ENCODE measurements around the gene FAM118A.
"Not testable (repeated sequence)": the region's sequence is repeated elsewhere in the genome, so short reads cannot be mapped to it uniquely, and the experiment has no call there.

The FAM118A gene

DNA sequence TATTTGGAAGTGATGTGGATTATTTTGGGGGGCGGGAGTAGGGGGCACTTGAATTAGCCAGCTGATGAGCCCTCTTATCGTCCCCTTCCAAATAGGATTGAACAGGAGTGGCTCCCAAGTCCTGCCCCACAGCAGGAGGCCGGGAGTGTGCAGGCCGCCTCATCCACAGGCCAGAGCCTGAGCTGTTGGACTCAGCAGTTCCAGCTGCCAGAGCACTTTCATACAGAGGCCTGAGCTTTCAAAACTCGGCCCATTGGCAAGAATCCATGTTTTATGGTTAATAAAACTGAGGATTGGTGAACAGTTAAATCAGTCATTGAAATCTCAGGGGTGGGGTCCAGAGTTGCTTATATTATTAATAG lies 9.6 kb downstream of the FAM118A start:
- Histone ChIP-seq H3K9me3 (no peaks in the 10 kb centered on the region), H3K4me1 (no peaks in the 10 kb centered on the region; the same call in none of the 2 replicates), H3K27me3 (ENCODE audit: low read depth) (no peaks in the 10 kb centered on the region), H3K36me3 (replicated peaks) (peaks cover 16% of the 10 kb centered on the region), H3K4me3 (no peak overlapping the region)
- in situ Hi-C loops (cut with MboI; ENCODE audit: low sequenced_read_pairs): no loop called here
- DNase-seq (ENCODE audit: low spot score in 2 of 2): no peak

DNA sequence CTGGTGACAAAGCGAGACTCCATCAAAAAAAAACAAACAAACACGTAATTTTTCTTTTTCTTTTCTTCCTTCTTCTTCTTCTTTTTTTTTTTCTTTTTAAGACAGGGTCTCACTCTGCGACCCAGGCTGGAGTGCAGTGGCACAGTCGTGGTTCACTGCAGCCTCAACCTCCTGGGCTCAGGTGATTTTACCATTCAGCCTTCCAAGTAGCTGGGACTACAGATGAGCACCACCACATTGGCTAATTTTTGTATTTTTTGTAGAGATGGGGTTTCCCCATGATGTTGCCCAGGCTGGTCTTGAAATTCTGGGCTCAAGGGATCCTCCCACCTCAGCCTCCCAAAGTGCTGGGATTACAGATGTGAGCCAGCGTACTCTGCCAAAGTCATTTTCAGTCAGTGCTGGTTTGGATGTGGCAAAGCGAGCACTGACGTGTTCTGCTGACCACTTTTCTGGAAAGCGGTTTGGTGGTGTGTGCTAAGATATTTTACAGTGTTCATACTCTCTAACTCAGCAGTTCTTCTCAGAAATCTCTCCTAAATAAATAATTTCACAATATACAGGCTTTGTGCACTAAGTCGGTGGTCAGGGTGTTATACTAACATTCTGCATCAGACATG lies 10.7 kb downstream of the FAM118A start:
- in situ Hi-C loops (cut with MboI; ENCODE audit: low sequenced_read_pairs): no loop called here

GRCh38 chr22:45321827-45322226 lies 12.1 kb downstream of the FAM118A start:
- Histone ChIP-seq H3K9me3 (no peaks in the 10 kb centered on the region), H3K36me3 (replicated peaks) (peaks cover 18% of the 10 kb centered on the region), H3K27me3 (ENCODE audit: low read depth) (no peaks in the 10 kb centered on the region), H3K4me1 (no peaks in the 10 kb centered on the region; the same call in none of the 2 replicates), H3K4me3 (no peak overlapping the region)
- in situ Hi-C loops (cut with MboI; ENCODE audit: low sequenced_read_pairs): no loop called here
- no peak for DNase-seq (ENCODE audit: low spot score in 2 of 2)

More for the DNA sequence above, 10.7 kb downstream of the FAM118A start:
- Histone ChIP-seq H3K27me3 (ENCODE audit: low read depth) (no peaks in the 10 kb centered on the region), H3K4me1 (no peaks in the 10 kb centered on the region; the same call in none of the 2 replicates), H3K36me3 (replicated peaks) (peaks cover 18% of the 10 kb centered on the region), H3K4me3 (no peak overlapping the region), H3K9me3 (no peaks in the 10 kb centered on the region)
- no peak for DNase-seq (ENCODE audit: low spot score in 2 of 2)

DNA sequence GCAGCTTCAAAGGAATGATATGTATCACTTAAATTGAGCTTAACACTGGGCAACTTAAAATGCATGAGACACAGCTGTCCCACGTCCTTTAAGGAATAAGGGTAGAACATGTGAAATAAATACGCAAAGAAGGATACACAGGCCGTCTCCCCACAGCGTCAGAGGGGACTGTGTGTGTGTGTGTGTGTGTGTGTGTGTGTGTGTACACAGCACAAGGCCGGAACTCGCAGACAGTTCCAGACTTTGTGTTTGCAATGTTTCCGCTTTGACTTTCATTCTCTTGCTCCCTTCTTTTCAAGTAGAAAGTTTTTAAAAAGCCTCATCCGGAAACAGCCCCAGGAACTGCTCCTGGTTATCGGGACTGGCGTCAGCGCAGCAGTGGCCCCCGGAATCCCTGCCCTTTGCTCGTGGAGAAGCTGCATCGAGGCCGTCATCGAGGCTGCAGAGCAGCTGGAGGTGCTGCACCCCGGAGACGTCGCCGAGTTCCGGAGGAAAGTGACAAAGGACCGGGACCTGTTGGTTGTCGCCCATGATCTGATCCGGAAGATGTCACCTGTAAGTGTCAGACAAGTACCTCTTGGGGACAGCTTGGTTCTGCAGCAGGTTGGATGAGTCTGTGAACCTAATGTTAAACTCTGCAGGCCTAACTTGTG lies 13.3 kb downstream of the FAM118A start:
- in situ Hi-C loops (cut with MboI; ENCODE audit: low sequenced_read_pairs): no loop called here
- DNase-seq (ENCODE audit: low spot score in 2 of 2): no peak
- Histone ChIP-seq H3K36me3 (replicated peaks) (peaks cover 24% of the 10 kb centered on the region), H3K4me3 (no peak overlapping the region), H3K9me3 (no peaks in the 10 kb centered on the region), H3K4me1 (no peaks in the 10 kb centered on the region; the same call in 1 of the 2 replicates), H3K27me3 (ENCODE audit: low read depth) (no peaks in the 10 kb centered on the region)

- Histone ChIP-seq H3K4me1 (no peaks in the 10 kb centered on the region), H3K4me3 (no peak overlapping the region), H3K27me3 (ENCODE audit: low read depth) (no peaks in the 10 kb centered on the region), H3K9me3 (no peaks in the 10 kb centered on the region), H3K36me3 (replicated peaks) (peaks cover 24% of the 10 kb centered on the region)
- in situ Hi-C loops (cut with MboI; ENCODE audit: low sequenced_read_pairs): no loop called here
- DNase-seq (ENCODE audit: low spot score in 2 of 2): no peak
Observed at GRCh38 chr22:45323695-45324094, 14.0 kb downstream of the FAM118A start.

DNA sequence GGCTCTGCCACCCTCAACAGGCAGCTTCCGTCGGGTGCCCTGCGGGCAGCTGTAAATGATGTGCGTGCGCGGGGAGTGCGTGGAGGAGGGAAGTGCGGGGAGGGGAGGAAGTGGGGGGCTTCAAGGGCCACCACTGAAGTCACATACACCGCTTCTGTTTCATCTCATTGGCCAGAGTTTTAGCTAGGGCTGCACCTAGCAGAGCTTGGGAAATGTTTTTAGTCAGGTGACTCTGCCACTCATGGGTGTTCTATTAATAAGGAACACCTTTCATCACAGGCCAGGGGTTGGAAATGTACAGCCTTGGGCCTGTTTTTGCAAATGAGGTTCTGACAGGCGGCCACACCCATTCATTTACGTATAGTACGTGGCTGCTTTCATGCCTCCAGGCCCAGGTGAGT lies 14.6 kb downstream of the FAM118A start:
- DNase-seq (ENCODE audit: low spot score in 2 of 2): no peak
- peaks cover 24% of the 10 kb centered on the region for H3K36me3 ChIP-seq (replicated peaks)
- in situ Hi-C loops (cut with MboI; ENCODE audit: low sequenced_read_pairs): no loop called here

DNA sequence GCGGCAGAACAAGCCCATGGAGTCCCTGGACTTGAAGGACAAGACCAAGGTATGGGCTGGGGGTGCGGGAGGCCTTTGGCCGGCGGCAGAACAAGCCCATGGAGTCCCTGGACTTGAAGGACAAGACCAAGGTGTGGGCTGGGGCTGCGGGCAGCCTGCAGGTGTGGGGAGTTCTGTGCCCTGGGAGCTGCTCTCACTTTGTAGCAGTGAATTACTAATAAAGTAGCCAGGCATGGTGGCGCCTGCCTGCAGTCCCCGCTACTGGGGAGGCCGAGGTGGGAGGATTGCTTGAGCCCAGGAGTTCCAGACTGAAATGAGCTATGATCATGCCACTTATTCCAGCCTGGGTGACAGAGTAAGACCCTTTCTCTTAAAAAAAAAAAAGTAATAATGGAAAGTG lies 18.5 kb downstream of the FAM118A start:
- H3K9me3 ChIP-seq; H3K4me3 ChIP-seq; in situ Hi-C loops (cut with MboI; ENCODE audit: low sequenced_read_pairs); H3K27me3 ChIP-seq (ENCODE audit: low read depth); H3K4me1 ChIP-seq; DNase-seq (ENCODE audit: low spot score in 2 of 2): not testable (repeated sequence)
- peaks cover 23% of the 10 kb centered on the region for H3K36me3 ChIP-seq (replicated peaks)

More for the DNA sequence above, 14.6 kb downstream of the FAM118A start:
- H3K4me1 ChIP-seq: no peaks in the 10 kb centered on the region
- H3K27me3 ChIP-seq (ENCODE audit: low read depth): no peaks in the 10 kb centered on the region
- H3K4me3 ChIP-seq: no peak overlapping the region
- H3K9me3 ChIP-seq: no peaks in the 10 kb centered on the region

DNA sequence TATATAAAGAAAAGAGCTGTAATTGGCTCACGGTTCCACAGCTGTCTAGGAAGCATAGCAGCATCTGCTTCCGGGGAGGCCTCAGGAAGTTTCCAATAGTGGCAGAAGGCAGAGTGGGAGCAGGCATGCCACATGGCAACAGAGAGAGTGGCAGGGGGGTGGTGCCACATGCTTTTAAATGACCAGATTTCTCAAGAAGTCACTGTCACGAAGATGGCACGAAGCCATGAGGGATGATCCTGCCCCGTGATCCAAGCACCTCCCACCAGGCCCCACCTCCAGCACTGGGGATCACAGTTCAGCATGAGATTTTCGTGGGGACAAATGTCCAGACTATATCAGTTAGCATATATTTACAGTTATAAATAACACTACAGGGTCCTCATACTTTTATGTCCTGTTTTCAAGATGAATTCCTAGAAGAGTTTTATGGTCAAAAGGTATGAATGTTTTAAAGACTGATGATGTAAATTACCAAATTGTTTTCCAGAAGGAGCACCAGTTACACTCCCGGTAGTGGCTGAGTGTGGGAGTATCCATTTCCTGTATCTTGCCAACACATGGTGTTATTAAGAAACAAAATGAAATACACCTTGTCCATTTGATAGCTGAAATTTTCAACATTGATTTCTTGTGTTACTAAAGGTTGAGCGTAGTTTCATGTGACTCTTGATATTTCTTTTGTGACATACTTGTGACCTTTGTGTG lies 19.2 kb downstream of the FAM118A start:
- H3K36me3 ChIP-seq (replicated peaks): peaks cover 19% of the 10 kb centered on the region
- DNase-seq (ENCODE audit: low spot score in 2 of 2): no peak
- in situ Hi-C loops (cut with MboI; ENCODE audit: low sequenced_read_pairs): no loop called here

DNA sequence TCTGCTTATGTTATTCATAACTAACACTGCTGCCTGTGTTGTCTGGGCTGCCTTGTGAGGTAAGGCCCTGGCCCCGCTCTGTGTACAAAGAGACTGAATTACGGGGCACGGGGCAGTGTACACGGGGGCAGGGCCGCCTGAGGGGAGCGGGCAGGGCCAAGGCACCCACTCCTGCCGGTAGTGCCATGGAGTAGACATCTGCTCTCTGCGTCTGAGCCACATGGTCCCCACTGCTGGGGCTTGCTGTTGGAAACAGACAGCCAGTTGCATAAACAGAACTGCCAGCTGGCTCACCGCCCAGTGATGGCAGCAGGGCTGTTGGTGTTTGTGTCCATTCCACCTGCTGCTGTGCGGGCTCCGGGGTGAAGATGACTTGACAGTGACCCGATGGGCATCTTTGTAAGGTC lies 19.8 kb downstream of the FAM118A start:
- in situ Hi-C loops (cut with MboI; ENCODE audit: low sequenced_read_pairs): no loop called here

More for the DNA sequence above, 19.2 kb downstream of the FAM118A start:
- Histone ChIP-seq H3K4me3 (no peak overlapping the region), H3K9me3 (no peaks in the 10 kb centered on the region), H3K27me3 (ENCODE audit: low read depth) (no peaks in the 10 kb centered on the region), H3K4me1 (no peaks in the 10 kb centered on the region)

DNA sequence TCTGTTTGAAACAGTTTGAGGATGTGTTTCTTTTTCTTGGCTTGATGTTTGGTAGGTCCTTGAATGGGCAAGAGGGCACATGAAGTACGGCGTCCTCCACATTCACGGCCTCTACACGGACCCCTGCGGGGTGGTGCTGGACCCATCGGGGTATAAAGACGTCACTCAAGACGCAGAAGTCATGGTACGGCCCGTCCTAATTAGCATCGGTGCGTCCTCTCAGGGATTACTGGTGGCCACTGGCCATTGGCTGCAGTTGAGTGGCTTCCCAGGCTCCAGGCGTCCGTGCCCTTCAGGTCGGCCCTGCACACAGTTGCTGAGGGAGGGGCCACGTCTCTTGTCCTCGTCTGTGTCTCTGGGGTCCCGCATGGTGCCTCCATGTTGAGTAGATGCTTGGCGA lies 20.8 kb downstream of the FAM118A start:
- Histone ChIP-seq H3K27me3 (ENCODE audit: low read depth) (no peaks in the 10 kb centered on the region), H3K36me3 (replicated peaks) (peaks cover 27% of the 10 kb centered on the region), H3K4me1 (no peaks in the 10 kb centered on the region), H3K9me3 (no peaks in the 10 kb centered on the region), H3K4me3 (no peak overlapping the region)
- DNase-seq (ENCODE audit: low spot score in 2 of 2): no peak
- in situ Hi-C loops (cut with MboI; ENCODE audit: low sequenced_read_pairs): no loop called here

More for the DNA sequence above, 19.8 kb downstream of the FAM118A start:
- H3K4me1 ChIP-seq: no peaks in the 10 kb centered on the region
- no peaks in the 10 kb centered on the region for H3K27me3 ChIP-seq (ENCODE audit: low read depth)
- peaks cover 19% of the 10 kb centered on the region for H3K36me3 ChIP-seq (replicated peaks)
- H3K4me3 ChIP-seq: no peak overlapping the region
- DNase-seq (ENCODE audit: low spot score in 2 of 2): no peak
- H3K9me3 ChIP-seq: no peaks in the 10 kb centered on the region

- Histone ChIP-seq H3K36me3 (replicated peaks) (peaks cover 27% of the 10 kb centered on the region), H3K27me3 (ENCODE audit: low read depth) (no peaks in the 10 kb centered on the region), H3K9me3 (no peaks in the 10 kb centered on the region), H3K4me1 (no peaks in the 10 kb centered on the region), H3K4me3 (no peak overlapping the region)
- in situ Hi-C loops (cut with MboI; ENCODE audit: low sequenced_read_pairs): no loop called here
- DNase-seq (ENCODE audit: low spot score in 2 of 2): no peak
Observed at GRCh38 chr22:45331486-45331885, 21.8 kb downstream of the FAM118A start.

- Histone ChIP-seq H3K9me3 (no peaks in the 10 kb centered on the region), H3K27me3 (ENCODE audit: low read depth) (no peaks in the 10 kb centered on the region), H3K4me3 (no peak overlapping the region), H3K4me1 (no peaks in the 10 kb centered on the region), H3K36me3 (replicated peaks) (peaks cover 27% of the 10 kb centered on the region)
- DNase-seq (ENCODE audit: low spot score in 2 of 2): no peak
- in situ Hi-C loops (cut with MboI; ENCODE audit: low sequenced_read_pairs): no loop called here
Observed at GRCh38 chr22:45332001-45332400, 22.3 kb downstream of the FAM118A start.

GRCh38 chr22:45334068-45334467 lies 24.3 kb downstream of the FAM118A start:
- H3K4me3 ChIP-seq: no peak overlapping the region
- in situ Hi-C loops (cut with MboI; ENCODE audit: low sequenced_read_pairs): no loop called here
- H3K9me3 ChIP-seq: no peaks in the 10 kb centered on the region
- no peak for DNase-seq (ENCODE audit: low spot score in 2 of 2)
- no peaks in the 10 kb centered on the region for H3K4me1 ChIP-seq
- H3K27me3 ChIP-seq (ENCODE audit: low read depth): no peaks in the 10 kb centered on the region
- H3K36me3 ChIP-seq (replicated peaks): peaks cover 21% of the 10 kb centered on the region

DNA sequence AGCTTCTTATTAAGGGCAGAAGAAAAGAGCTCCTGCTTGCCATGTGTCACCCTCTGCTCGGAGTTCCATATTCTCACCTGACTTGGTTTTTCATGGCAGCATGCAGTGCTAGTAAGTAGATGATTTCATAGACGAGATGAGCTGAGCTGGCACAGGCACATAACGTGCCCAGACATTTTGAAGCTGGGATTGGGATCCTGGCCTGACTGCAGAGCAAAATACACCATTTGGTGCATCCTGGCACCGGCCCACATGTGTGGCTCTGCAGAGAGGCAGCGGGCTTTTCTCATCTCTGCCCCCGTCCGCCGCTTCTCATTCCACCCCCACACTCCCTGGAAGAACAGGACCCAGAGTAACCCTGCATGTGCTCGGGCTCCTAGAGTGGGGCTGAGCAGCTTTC lies 24.8 kb downstream of the FAM118A start:
- no peak for DNase-seq (ENCODE audit: low spot score in 2 of 2)

More for the DNA sequence above, 24.8 kb downstream of the FAM118A start:
- Histone ChIP-seq H3K4me1 (no peaks in the 10 kb centered on the region), H3K36me3 (replicated peaks) (peaks cover 26% of the 10 kb centered on the region), H3K9me3 (no peaks in the 10 kb centered on the region), H3K27me3 (ENCODE audit: low read depth) (no peaks in the 10 kb centered on the region), H3K4me3 (no peak overlapping the region)
- in situ Hi-C loops (cut with MboI; ENCODE audit: low sequenced_read_pairs): no loop called here
